NAMALWA (cell line): ENCODE results near the gene GNRHR.
"Not testable (repeated sequence)": the region's sequence is repeated elsewhere in the genome, so short reads cannot be mapped to it uniquely, and the experiment has no call there.

Experiments
- DNase-seq: peaks from one replicate; pipeline ENCODE4 v3.0.0-alpha.2; 2015; ENCODE audit warnings: low spot score

Gene GNRHR, protein sequence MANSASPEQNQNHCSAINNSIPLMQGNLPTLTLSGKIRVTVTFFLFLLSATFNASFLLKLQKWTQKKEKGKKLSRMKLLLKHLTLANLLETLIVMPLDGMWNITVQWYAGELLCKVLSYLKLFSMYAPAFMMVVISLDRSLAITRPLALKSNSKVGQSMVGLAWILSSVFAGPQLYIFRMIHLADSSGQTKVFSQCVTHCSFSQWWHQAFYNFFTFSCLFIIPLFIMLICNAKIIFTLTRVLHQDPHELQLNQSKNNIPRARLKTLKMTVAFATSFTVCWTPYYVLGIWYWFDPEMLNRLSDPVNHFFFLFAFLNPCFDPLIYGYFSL

DNA sequence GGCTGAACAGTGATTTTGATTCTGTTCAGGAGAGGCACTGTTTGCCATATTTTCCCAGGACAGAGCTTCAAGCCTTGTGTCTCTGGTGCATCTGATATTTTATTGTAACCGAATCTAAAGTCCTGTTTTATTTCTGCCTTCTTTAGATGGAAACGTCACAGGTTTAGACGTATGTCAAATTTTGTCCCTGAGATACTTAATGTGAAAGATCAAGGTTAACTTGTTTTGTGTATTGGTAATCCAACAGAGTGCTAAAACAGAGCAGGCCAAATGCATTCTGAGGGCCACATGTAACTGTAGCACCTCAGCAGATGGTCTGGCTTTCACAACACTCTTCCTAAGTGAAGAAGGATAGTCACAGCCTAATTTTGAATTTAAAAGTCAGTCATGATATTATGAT is at the start of gene GNRHR:
TSS of gene GNRHR (minus strand) at position 101 of the 400 bp plus-strand sequence. CDS start at position 48, 53 bp downstream.
- DNase-seq = no peak

DNA sequence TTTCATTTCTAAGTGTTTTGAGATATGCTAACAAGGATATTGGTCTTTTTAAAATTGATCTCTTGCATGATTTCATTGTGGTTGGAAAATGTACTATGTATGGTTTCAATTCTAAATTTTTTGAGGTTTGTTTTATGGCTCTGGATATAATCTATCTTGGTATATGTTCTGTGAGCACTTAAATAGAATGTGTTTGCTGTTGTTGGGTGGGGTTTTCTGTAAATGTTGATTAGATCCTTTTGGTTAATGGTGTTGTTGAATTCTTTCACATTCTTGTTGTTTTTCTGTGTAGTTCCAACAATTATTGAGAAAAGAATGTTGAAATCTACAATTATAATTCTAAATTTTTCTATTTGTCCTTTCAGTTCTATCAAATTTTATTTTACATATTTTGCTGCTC is 42.6 kb upstream of the GNRHR start:
- DNase-seq = no peak

DNA sequence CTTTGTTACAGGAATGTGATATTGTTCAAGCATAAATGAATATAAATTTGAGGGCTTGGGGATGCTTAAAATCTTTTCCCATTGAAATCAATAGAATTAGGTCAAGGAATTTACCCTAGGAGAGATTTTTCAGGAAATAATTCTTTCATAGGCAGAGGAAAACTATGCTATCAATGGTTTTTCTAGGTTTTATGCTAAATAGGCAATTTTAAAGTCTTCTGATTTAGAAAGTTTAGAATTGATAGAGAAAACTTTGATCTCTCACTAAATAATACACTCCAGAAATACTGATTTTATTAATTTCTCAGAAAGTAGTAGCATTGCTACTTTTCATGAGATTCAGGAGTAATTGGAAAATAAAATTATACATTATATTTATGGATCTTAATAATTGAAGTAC is 36.5 kb upstream of the GNRHR start:
- no peak for DNase-seq

DNA sequence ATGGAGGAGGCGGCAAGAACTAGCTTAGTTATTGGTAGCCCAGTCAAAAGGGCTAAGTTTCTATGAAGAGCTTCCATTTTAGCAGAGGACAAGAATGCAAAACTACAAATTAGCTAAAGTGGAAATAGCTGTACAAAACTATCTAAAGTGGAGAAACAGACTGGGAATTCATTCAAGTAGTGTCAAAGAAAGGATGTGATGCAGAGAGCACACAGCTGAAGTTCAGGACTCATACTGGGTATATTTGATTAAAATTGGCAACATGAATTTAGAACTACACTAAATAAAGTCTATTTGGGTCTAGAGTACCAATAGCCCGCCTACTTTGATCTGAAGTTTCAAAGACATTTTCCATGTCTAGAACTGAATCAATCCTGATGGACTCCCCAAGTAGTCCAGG is 33.1 kb upstream of the GNRHR start:
- DNase-seq = no peak

- DNase-seq = no peak
These were observed 31.3 kb upstream of the GNRHR start for GRCh38 chr4:67785528-67785927.

DNA sequence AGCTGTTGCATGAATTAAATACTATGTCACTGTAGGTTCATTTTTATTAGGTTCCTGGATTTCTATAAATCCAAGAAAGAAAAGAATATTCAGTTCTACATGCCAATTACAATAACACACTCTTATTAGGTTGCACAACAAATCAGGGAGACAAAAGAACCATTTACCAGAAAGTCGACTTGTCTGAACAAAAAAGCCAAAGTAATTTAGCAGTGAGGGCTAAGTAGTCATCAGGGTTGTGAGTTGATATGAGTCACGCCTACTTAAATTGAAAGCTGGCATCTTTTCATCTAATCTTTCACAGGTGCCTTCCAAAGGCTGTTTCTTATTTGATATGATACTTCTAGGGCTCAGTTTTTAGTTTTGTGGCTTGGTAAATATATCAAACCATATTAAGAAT is 25.4 kb upstream of the GNRHR start:
- no peak for DNase-seq

DNA sequence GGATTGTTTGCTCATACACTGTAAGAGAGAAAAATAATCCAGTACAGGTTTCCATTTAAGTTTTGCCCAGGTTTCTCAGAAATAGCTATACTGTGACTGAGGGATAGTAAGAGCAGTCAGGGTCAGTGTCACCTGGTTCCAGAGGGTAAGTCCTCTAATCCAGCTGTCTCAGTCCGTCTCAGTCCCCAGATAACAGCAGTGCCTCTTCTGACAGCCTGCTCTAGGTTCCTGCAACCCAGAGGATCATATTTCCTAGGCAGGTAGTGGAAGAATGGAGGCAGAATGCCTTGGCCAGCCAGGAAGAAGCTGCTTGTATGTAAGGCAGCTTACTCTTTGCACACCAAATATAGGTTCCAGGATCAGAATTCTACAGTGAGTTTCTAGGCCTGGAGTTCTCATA is 22.6 kb upstream of the GNRHR start:
- no peak for DNase-seq

- DNase-seq = no peak
These were observed 16.2 kb upstream of the GNRHR start for GRCh38 chr4:67770422-67770821.

DNA sequence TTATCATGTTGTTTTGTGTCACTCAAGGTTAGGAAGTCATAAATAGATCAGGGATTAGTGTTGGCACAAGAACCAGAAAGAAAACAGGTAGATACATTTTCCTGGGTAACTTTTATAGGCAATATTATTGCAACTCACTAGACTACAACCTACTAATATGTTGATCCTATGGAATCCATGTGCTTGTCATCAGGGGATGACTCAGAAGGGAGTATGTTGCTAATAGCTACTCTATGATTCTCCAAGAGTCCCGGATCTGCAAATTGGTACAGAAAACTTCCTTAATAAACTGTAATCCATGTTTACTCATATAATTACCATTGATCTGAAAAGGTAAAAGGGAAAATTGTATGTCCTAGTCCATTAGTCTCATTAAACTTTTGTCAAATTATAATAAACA is 11.7 kb upstream of the GNRHR start:
- DNase-seq = no peak

- no peak for DNase-seq
These were observed 11.2 kb upstream of the GNRHR start for GRCh38 chr4:67765401-67765800.

- no peak for DNase-seq
These were observed 10.0 kb upstream of the GNRHR start for GRCh38 chr4:67764183-67764582.

DNA sequence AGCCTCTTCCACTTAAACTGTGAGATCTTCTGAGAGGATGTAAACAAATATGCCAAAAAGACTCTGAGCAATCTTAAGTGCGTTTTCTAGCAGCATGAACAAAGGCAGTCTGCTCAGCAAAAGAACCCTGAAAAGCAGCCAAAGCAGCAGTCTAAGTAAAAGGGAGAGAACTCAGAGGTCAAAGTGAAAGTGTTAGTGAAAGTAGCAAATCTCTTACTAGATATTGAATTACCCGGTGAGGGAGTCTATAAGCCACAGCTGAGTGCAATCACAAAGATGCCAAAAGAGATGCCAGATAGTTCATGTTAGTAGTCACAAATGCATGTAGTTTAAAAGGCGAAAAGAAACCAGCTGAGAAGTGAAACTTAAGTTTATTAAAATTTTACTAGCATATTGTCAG is 7.9 kb upstream of the GNRHR start:
- peak; percentile 19 for DNase-seq

GRCh38 chr4:67756991-67757390 is 2.8 kb upstream of the GNRHR start:
- DNase-seq = not testable (repeated sequence)

DNA sequence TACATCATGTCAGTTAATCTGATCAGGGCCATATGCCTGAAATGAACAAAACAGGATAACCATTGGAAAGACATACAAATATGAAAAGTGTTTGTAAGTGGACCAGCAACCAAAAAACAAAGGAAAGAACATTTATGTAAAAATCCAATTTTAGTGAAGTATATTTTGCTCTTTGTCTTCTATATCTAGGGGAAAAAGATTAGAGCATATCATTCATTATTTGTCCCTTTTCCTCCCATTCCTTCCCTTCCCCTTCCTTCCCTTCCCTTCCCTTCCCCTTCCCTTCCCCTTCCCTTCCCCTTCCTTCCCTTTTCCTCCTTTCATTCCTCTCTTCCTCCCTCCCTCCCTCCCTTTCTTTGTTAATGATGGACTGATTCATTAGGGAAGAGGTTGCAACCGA is 1.8 kb upstream of the GNRHR start:
- no peak for DNase-seq

DNA sequence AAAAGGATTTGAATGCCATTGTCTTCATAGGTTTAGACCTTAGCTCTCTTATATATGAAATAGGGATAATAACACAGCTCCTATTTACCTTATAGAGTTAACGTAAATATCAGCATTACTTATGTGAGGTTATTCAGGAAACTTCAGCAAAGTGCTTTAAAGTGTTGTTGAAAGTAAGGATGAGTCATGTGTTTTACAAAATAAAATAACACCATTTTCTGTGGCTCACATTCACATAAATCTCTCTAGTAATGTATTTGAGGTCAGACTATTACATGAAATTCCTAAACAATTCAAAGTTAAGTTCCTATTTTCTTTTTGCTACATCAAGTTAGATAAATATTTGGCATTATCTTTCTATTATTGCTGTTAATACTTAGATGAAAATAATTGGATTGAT is 2.9 kb downstream of the GNRHR start:
- DNase-seq = no peak

DNA sequence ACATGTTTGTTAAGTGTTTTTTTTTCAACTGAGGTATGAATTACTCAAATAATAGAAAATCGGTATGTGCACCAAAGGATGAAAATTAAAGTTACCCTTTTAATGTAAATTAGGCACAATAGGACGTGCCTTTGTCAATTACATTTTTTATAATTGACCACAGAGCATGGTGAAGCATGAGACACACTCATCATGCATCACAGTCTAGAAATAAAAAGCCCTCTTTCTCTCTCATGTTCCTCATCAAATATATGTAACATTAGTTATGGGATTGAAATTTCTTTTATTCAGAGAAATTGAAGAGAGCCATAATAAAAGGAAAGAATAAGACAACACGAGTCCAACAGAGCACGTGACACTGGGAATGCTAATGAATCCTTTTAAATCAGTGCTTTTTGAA is 3.5 kb downstream of the GNRHR start:
- no peak for DNase-seq

DNA sequence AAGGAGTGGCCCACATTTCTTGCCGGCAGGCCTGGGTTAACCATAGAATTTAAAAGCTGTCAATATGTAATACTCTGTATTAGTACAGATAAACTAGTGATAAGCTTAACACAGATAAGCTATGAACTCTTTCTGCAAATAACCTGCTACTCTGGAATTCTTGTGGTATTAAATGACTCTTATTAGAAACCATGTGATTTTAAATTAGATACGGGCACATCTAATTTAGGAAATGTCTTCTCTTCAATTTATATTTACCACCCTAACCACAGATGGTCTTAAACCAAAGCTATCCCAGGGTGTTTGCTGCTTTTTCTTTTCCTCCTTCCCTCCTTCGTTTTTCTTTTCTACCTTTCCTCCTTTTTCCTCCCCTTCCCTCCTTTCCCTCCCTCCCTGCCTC is 4.9 kb downstream of the GNRHR start:
- no peak for DNase-seq

GRCh38 chr4:67746797-67747495 is 7.2 kb downstream of the GNRHR start:
- DNase-seq = peak; percentile 70

GRCh38 chr4:67744561-67745283 is 9.5 kb downstream of the GNRHR start:
- no peak for DNase-seq

- no peak for DNase-seq
These were observed 11.0 kb downstream of the GNRHR start for GRCh38 chr4:67743194-67743593.

GRCh38 chr4:67736262-67736661 is 17.9 kb downstream of the GNRHR start:
- no peak for DNase-seq

GRCh38 chr4:67735325-67735724 is 18.9 kb downstream of the GNRHR start:
- DNase-seq = no peak

- DNase-seq = not testable (repeated sequence)
These were observed 23.7 kb downstream of the GNRHR start for GRCh38 chr4:67730511-67730910.
